Esophagus squamous epithelium (tissue), 4 donors: ENCODE measurements around the gene SSRP1.

Experiments used
- POLR2A ChIP-seq, 4 donors: fragments of 450-650 bp; IDR thresholded peaks; one replicate each; pipeline ENCODE4 v1.6.1; 2017; ENCODE audit warnings: antibody characterized with exemption in 4 of 4, mild to moderate bottlenecking in 4 of 4, moderate library complexity in 3 of 4
- TF ChIP-seq, protein P1 (sequence below), 6 experiments: fragments of 450-650 bp in 4 of 6; fragments of 200-600 bp in 2 of 6; sonication (generic) in 2 of 6; IDR thresholded peaks; one replicate each; pipeline ENCODE4 v1.5.1; 2016 to 2019; ENCODE audit warnings: antibody characterized with exemption in 6 of 6, mild to moderate bottlenecking in 4 of 6, moderate library complexity in 4 of 6

DNA sequence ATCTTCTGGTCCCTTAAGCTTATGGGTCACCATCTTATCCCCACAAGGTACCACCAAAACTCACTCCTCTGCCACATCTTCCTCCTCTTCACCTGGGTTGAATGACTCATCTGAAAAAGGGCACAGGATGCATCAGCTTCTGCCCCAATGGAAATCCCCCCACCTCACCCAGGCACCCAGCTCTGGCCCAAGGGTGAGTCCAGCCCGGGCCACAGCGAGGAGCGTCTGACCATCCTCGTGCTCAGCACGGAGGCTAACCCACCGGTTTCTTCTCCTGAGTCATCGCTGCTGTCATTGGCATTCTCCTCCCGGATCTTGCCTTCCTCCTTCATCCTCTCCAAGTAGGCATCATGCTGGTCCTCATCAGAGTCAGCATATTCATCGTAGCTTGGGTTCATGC lies 5.7 kb downstream of the SSRP1 start:
- TF ChIP-seq, protein P1, sequence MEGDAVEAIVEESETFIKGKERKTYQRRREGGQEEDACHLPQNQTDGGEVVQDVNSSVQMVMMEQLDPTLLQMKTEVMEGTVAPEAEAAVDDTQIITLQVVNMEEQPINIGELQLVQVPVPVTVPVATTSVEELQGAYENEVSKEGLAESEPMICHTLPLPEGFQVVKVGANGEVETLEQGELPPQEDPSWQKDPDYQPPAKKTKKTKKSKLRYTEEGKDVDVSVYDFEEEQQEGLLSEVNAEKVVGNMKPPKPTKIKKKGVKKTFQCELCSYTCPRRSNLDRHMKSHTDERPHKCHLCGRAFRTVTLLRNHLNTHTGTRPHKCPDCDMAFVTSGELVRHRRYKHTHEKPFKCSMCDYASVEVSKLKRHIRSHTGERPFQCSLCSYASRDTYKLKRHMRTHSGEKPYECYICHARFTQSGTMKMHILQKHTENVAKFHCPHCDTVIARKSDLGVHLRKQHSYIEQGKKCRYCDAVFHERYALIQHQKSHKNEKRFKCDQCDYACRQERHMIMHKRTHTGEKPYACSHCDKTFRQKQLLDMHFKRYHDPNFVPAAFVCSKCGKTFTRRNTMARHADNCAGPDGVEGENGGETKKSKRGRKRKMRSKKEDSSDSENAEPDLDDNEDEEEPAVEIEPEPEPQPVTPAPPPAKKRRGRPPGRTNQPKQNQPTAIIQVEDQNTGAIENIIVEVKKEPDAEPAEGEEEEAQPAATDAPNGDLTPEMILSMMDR (IDR thresholded peaks at IDR 0.05) = no peak
- no peak for TF ChIP-seq POLR2A (IDR thresholded peaks at IDR 0.05)
